RPMI7951 (cell line): ENCODE measurements around the gene RAB39B. TPM values are rescaled to one million over a fixed set of nuclear protein-coding genes. Genes with fewer than 3 reads are reported as not detected.

Source experiments
- DNase-seq: peaks from one replicate; pipeline ENCODE4 v3.0.0-alpha.2; 2012; ENCODE audit warnings: low read depth
- total RNA-seq: library from RNA; depleted of rRNA; stranded (reverse); fragments of >200 nt; shearing (Covaris generic); gene quantifications from 2 replicates; pipeline ENCODE4 v1.2.3, GENCODE V29; 2014; rRNA removed

RAB39B gene
- total RNA-seq, 1 experiment from 2014 or later: 0.48 TPM

DNA sequence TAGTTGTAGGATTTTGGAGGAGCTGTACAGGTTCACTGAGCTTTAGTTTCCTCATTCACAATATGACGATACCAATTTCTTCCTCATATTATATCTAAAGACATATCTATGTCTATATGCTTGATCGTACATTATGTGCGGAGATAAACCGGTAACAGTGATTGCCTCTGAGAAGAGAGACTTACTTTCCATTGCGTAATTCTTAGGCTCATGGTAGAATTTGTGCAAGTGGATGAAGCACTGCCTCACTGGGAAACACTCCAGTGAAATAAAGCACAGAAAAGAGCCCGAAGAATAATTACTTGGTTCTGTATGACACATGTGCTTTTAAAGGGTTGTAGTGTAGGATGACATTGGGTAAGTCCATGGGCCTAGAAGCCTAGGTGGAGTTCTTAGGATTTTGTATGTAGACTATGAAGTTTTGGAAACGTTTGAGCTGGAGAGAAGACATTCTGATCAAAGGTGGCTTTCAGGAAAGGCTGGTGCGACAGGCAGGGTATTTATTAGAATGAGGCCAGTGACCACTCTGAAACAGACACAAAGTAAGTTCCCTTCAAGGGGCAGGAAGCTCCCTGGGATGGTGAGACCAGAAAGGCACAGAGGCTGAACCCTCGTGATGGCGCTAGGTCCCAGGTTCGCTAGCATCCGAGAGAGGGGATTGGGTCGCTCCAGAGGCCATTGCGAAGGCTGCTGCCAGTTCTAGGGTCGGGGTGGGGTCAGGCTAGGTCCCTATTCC is 48.7 kb downstream of the RAB39B start:
- DNase-seq: no peak

DNA sequence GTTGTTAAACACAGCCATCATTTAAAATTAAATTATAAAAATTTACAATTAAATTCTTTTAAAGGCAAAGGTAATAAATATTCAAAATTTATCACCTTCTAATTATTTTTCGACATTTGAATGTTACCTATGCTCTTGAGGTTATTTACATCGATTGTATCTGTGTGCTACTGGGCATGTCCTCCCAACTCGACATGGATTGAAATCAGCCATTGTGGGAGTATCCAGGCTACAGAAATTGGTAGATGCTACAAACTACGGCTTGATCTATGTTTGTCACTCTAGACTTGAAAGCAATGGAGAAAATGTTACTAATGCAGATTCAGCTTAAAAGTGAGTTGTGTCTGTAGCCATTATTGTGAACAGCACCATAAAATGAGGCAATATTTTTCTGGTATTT is 50.6 kb downstream of the RAB39B start:
- DNase-seq: no peak

DNA sequence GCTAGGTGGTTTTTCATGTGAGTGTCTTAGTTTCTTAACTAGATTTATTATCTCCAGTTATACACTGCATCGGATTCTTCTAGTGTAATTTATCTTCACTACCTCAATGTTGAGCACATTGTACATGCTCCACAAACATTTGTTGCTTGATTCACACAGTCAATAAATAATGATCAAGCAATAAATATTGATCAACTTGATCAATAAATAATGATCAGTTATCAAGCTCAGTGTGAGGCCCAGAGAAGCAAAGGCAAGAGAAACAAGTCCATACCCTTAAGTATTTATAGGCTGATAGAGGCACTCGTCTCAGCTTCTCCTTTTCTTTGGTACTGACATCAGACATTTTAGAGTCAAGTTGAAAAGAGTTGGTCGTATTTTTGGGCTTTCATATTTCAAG is 53.1 kb downstream of the RAB39B start:
- no peak for DNase-seq

Other genes with a start within 250 kb of the RAB39B start
- gene F8, start 241.8 kb downstream of the RAB39B start, total RNA-seq: 0.98 and 1.9 TPM in 2 replicates
- 57.1 and 71.6 TPM in 2 replicates for gene FUNDC2, start 237.6 kb downstream of the RAB39B start, total RNA-seq
- 22.7 and 23.6 TPM in 2 replicates for gene CMC4, start 193.4 kb downstream of the RAB39B start, total RNA-seq
- 2.3 TPM in 2 replicates for gene MTCP1, start 193.4 kb downstream of the RAB39B start, total RNA-seq
- gene BRCC3, start 193.0 kb downstream of the RAB39B start, total RNA-seq: 9.3 and 12.9 TPM in 2 replicates
- gene VBP1, start 48.0 kb downstream of the RAB39B start, total RNA-seq: 106 and 112 TPM in 2 replicates
- 11.5 and 14.6 TPM in 2 replicates for gene CLIC2, start 70.1 kb upstream of the RAB39B start, total RNA-seq
- not detected in 2 replicates for gene F8A2, start 117.6 kb upstream of the RAB39B start, total RNA-seq
- 1.1 and 1.5 TPM in 2 replicates for gene F8A3, start 194.1 kb upstream of the RAB39B start, total RNA-seq